Erythroblast (primary cell): ENCODE data around the gene PPP1R3E.

Source experiments
- GATA1 ChIP-seq: IDR thresholded peaks from 2 replicates; pipeline ENCODE4 v1.6.1; 2011; ENCODE audit warnings: low read depth, mild to moderate bottlenecking, control low read depth, low read length, moderate library complexity
- POLR2A ChIP-seq: IDR thresholded peaks from 2 replicates; pipeline ENCODE4 v1.6.1; 2011; ENCODE audit warnings: mild to moderate bottlenecking, low read length

DNA sequence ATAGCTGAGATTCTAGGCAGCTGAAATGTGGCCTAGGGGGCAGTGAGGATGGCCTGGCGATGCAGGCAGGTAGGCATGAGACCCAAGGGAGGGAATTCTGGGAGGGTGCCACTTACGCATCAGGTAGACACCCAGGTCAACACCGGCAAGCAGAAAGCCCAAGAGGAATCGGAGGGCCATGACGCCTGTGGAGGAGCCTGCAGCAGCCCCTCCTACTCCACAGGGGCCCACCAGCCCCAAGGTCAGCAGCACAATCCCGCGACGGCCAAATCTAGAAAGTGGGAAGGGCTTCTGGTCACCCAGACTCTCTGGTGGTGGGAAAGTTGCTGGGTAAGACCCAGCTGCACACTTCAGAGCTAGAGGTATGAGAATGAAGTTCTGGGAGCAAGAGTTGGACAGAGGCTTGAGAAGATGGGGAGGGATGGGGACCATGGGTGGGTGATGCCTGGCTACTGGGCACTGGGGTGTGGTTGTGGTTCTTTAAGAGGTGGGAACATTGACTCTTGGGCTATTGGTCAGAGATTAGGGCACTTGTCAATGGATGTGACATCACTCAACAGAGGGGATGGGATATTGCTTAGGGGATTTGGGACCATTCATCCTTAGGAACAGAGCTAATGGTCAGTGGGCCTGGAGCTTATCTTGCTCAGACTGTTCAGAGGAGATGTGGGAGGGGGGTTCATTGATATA lies 46.6 kb upstream of the PPP1R3E start:
- TF ChIP-seq GATA1 = no peak
- TF ChIP-seq POLR2A = no peak
